Astrocyte (in vitro differentiated cells and primary cell): ENCODE results near the gene LAMB1.

Experiments used
- EZH2 ChIP-seq: IDR thresholded peaks from 2 replicates; pipeline ENCODE4 v1.6.1; 2012; ENCODE audit warnings: mild to moderate bottlenecking, low read length, inconsistent platforms; ENCODE audit not compliant: insufficient read depth
- TF ChIP-seq, protein P1 (sequence below): IDR thresholded peaks from 2 replicates; pipeline ENCODE4 v1.5.1; 2011; ENCODE audit warnings: low read depth, mild to moderate bottlenecking, inconsistent platforms, low read length, moderate library complexity; ENCODE audit not compliant: insufficient read depth

DNA sequence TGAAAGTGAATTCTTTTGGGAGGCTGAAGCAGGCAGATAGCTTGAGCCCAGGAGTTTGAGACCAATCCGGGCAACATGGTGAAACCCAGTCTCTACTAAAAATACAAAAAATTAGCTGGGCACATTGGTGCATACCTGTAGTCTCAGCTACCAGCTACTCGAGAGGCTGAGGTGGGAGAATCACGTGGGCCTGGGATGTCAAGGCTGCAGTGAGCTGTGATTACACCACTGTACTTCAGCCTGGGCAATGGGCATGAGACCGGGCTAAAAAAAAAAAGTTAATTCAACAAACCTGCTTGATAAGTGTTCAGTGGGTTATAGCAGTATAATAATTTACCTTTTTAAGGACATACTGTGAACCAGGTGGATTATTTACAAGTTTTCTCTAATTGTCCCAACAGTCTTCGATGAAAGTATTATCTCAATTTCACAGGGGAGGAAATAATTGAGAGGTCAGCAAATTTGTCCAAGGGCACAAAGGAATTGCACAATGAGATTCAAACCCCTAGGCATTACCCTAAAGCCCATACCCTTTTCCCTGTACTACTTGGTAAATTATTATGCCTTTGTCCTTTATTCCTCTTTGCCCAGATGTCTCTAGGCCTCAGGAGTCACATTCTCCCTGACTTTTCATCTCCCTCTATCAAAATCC lies 125.1 kb downstream of the LAMB1 start:
- TF ChIP-seq, protein P1, sequence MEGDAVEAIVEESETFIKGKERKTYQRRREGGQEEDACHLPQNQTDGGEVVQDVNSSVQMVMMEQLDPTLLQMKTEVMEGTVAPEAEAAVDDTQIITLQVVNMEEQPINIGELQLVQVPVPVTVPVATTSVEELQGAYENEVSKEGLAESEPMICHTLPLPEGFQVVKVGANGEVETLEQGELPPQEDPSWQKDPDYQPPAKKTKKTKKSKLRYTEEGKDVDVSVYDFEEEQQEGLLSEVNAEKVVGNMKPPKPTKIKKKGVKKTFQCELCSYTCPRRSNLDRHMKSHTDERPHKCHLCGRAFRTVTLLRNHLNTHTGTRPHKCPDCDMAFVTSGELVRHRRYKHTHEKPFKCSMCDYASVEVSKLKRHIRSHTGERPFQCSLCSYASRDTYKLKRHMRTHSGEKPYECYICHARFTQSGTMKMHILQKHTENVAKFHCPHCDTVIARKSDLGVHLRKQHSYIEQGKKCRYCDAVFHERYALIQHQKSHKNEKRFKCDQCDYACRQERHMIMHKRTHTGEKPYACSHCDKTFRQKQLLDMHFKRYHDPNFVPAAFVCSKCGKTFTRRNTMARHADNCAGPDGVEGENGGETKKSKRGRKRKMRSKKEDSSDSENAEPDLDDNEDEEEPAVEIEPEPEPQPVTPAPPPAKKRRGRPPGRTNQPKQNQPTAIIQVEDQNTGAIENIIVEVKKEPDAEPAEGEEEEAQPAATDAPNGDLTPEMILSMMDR: no peak
- no peak for TF ChIP-seq EZH2
